ENCODE measurements around the gene NKAPD1.
"Not testable (repeated sequence)": the region's sequence is repeated elsewhere in the genome, so short reads cannot be mapped to it uniquely, and the experiment has no call there.

Gene NKAPD1

DNA sequence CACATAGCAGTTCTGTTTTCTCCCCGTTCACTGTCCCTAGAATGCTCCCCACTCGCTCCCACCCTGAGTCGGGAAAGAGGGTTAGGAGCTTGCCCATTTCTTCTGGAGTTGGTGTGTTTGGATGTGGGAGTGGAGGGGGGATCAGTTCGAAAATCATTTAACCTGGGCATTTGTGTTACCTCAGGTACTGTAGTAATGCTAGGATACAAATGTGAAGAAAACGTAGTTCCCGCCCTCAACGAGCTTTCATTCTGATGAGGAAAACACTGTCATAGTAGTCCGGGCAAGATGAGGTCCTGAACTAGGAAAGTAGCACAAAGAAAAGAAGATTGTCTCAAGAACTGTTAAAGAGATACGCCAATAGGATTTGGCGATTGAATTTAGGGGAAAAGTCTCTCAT is 13.1 kb downstream of the NKAPD1 start:
- DNase-seq: no peak

GRCh38 chr11:112095302-112095701 is 21.2 kb downstream of the NKAPD1 start:
- DNase-seq: not testable (repeated sequence)

GRCh38 chr11:112096194-112096593 is 22.1 kb downstream of the NKAPD1 start:
- DNase-seq: no peak

GRCh38 chr11:112097734-112098528 is 23.8 kb downstream of the NKAPD1 start:
- no peak for DNase-seq

DNA sequence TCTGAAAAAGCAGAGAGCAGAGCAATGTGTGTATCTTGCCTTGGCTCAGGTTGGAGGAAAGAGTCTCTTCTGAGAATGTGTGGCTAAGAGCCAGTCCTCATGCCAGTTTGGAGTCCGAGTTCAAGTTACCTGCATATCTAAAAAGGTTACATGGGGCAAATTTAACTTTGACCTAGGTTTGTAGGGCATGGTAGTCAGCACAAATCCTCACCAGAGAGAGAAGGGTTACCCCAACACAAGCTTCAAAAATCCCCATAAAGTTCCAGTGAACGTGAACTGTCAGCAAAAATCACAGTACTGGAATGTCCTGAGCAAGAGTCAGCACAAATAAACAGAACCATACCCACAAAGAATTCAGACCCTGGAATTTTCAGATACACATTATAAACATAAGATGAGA is 26.4 kb downstream of the NKAPD1 start:
- DNase-seq: peak; percentile 17

DNA sequence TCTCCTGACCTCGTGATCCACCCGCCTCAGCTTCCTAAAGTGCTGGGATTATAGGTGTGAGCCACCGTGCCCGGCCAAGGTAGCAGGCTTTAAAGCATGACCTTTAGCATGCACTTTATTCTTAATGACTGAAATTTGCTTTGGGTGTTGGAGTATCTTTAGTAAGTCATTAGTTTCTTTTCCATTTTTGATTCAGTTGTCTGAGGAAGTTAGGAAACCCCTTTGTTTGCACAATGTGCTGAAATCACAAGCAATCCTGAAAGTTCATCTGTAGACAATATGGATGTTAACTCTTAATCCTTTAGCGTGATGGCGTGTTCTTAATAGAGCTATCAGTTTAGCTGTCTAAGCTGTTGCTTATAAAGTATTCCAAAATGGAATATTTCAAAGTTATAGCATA is 29.3 kb downstream of the NKAPD1 start:
- no peak for DNase-seq

- DNase-seq: no peak
These were observed 32.0 kb downstream of the NKAPD1 start for GRCh38 chr11:112106070-112106469.

DNA sequence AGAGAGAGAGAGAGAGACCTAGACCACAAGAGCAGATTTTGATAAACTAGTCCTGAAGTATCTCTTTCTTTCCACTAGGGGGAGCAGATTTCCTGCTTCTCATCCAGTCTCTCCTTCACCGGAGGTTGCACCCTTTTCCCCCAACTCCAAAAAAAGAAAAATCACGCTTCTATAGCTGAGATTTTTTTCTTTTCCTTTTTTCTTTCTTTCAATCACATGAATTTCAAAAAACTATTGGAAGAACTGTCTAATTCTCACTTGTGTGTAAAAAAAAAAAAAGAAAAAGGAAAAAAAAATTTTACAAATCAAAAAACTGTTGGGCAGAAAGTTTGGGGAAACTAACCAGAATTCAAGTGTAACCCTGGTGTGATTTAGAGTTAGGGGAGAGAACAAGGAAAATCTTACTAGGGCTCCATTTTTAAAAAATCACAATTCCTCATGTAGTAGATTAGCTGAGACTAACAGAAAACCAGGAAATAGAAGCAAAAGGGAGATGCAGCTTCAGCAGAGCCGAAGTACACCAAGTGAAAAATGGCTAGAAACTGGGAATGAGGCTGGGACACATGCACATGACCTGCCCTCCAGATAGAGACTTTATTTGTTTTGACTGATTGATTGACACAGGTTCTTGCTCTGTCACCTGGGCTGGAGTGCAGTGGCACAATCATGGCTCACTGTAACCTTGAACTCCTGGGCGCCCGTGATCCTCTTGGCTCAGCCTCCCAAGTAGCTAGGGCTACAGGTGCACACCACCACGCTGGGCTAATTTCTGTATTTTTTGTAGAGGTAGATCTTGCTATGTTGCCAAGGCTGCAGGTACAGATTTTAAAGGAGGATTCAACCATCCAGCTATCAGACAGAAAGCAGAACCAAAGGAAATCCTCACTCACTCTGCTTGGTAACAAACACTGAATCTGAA is 39.7 kb downstream of the NKAPD1 start:
- peak; percentile 66 for DNase-seq

DNA sequence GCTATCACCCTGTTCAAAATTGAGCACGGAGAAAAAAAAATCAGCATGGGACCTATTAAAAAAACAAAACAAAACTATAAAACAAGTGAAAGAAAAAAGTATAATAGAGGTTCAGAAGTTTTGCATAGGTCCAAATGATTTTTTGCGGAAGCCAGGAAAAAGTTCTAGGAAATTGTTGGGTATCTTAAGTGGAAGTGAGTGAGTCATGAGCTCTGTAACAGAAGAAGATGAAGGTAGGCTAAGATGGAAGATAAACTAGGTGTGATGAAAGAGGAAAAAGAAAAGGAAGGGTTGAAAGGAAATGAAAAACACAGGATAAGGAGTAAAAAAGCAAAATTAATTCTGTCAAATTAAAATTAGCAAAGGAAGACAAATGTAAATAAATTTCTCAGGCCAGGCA is 40.4 kb downstream of the NKAPD1 start:
- no peak for DNase-seq

DNA sequence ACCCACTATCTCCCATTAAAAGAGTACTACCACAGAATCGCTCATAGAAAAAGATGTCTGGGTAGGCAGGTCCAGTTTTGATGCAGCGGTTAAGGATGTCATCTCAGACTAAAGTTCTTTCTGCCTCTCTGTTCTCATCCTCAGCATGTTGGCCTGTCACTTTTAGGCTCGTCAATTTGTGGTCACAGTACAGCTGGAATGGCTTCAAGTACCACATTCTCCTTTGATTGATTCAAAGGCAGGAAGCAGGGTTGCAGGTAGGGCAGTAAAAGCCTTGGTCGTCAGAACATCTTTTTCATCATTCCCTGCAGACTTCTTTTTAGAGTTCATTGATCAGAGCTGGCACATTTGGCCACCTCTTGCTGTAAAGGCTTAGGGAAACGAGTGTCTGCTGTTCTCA is 41.3 kb downstream of the NKAPD1 start:
- DNase-seq: no peak

DNA sequence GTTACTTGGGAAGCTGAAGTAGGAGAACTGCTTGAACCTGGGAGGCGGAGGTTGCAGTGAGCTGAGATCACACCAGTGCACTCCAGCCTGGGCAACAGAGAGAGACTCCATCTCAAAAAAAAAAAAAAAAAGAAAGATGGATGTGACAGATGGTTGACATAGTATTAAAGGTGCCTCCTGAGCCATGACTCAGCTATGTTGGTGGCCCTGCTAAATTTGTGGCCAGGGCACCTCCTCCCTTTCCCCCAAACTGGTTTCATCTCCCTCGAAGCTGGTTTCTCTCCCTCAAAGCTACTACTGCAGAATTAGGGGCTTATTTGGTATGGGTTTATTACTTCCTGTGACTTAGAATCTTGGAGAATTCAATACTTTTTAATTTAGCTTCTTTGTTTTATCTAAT is 44.1 kb downstream of the NKAPD1 start:
- no peak for DNase-seq

DNA sequence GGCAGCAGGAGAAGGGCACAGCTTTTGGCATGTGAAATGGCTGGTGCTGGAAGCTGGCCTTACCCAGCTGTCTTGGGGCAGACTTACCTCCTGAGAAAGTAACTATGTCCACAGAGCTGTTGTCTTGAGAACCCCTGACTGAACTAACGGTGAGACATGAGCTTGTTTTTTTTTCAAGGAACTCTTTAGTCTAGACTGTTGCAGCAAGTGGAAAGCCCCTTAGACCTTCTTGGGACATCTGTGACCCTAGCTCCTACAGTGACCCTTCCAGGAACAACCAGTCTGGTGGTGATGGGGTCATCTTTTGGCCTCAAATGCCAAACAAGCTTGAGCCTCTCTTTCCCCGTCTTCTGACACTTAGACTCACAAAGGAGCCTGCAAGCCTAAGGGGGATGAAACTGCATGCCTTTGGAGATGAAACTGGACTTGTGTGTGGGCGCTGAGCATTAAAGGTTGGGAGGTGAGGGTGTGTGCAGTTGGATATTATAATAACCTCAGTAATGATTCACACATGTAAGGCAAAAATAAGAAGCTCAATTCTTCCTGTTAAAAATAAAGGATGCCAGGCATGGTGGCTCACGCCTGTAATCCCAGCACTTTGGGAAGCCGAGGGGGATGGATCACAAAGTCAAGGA is 48.0 kb downstream of the NKAPD1 start:
- no peak for DNase-seq

DNA sequence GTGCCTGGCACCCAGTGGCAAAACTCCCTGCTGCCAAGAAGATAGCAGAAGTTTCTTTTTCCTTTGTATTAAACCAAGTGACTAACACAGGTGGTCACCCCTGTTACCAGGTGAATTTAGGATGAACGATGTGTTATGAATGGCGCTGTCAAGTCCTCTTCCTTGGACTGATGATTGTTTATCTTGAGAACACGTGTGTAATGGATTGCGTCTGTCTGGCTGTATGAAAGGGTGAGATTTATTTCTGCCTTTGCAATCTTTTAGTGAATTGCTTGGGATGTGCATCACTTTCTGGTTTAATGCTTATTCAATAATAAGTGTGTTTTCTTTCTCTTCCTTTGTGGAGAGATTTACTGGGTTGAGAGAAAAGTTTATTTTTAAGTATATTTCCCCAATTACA is 49.0 kb downstream of the NKAPD1 start:
- no peak for DNase-seq

DNA sequence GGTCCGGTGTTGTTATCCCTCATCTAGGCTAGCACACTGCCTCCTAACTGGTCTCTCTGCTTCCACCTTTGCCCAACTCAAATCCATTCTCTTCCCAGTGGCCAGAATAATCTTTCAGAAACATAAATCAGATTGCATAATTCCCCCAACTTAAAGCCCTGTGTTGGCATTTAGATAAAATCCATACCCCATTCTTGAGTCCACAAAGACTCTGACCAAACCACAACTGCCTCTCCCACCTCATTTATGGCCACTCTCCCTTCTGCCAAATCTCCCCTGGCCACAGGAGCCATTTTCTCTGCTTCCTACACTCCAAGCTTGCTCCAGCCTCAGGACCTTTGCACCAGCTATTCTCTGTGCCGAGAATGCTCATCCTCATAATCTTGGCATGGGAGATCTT is 53.0 kb downstream of the NKAPD1 start:
- no peak for DNase-seq

GRCh38 chr11:112128483-112129121 is 54.5 kb downstream of the NKAPD1 start:
- peak; percentile 93 for DNase-seq

DNA sequence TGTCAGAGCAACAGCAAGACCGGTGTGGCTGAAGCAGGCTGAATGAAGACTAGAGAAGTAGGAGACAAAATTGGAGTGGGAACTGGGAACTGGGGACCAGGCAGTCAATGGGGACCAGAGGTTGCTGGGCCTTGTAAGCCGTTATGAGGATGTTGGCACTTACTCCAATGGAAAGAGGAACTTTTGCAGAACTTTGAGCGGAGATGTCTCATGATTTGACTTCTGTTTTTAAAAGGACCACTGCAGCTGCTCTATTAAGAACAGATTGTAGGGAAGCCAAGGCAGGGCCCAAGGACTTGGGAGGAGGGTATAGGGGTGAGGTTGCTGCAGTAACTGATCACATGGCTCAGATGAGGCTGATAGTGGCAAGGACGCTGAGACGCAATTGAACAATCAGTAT is 55.6 kb downstream of the NKAPD1 start:
- DNase-seq: no peak

- DNase-seq: no peak
These were observed 58.6 kb downstream of the NKAPD1 start for GRCh38 chr11:112132737-112133136.

GRCh38 chr11:112134473-112134872 is 60.4 kb downstream of the NKAPD1 start:
- DNase-seq: no peak

All from fibroblast of skin of right biceps (primary cell).